Neural cell (in vitro differentiated cells): Measurements from ENCODE around the gene MRPL36. TPM values are rescaled to one million over a fixed set of nuclear protein-coding genes. Genes with fewer than 3 reads are reported as not detected.
"Not testable (repeated sequence)": the region's sequence is repeated elsewhere in the genome, so short reads cannot be mapped to it uniquely, and the experiment has no call there.

Experiments used
- H2AFZ ChIP-seq: fragments of 200-600, 300-800 bp; sonication (generic), shearing (Covaris generic); 2 replicates; pipeline ENCODE4 v1.6.0; 2014; ENCODE audit warnings: low read depth, mild to moderate bottlenecking, antibody characterized with exemption, low read length, moderate library complexity
- H3F3A ChIP-seq: fragments of 200-600 bp; shearing (Covaris generic); 2 replicates; pipeline ENCODE4 v1.6.1; 2016; ENCODE audit warnings: mild to moderate bottlenecking, moderate library complexity, mixed read lengths, antibody characterized with exemption, low read length; ENCODE audit not compliant: insufficient read depth, poor library complexity, severe bottlenecking
- H3K27ac ChIP-seq: fragments of 200-600, 300-800 bp; sonication (generic), shearing (Covaris generic); 2 replicates; pipeline ENCODE4 v1.5.1; 2014; ENCODE audit warnings: mild to moderate bottlenecking, low read length, moderate library complexity
- H3K27me3 ChIP-seq: fragments of 300-800, 200-600 bp; sonication (generic), shearing (Covaris generic); 2 replicates; pipeline ENCODE4 v1.6.0; 2014; ENCODE audit warnings: mild to moderate bottlenecking, low read depth, low read length, moderate library complexity; ENCODE audit not compliant: insufficient read depth
- H3K36me3 ChIP-seq: fragments of 300-800, 200-600 bp; sonication (generic), shearing (Covaris generic); 2 replicates; pipeline ENCODE4 v1.5.1; 2014; ENCODE audit warnings: mild to moderate bottlenecking, antibody characterized with exemption, low read length, moderate library complexity; ENCODE audit not compliant: insufficient read depth
- H3K4me2 ChIP-seq: fragments of 300-800, 200-600 bp; sonication (generic), shearing (Covaris generic); 2 replicates; pipeline ENCODE4 v1.6.0; 2014; ENCODE audit warnings: mild to moderate bottlenecking, low read length
- H3K4me3 ChIP-seq: fragments of 300-800, 200-600 bp; sonication (generic), shearing (Covaris generic); 2 replicates; pipeline ENCODE4 v1.5.1; 2014; ENCODE audit warnings: mild to moderate bottlenecking, low read length, moderate library complexity
- H3K79me2 ChIP-seq: fragments of 200-600 bp; shearing (Covaris generic); replicated peaks from 2 replicates; pipeline ENCODE4 v1.6.0; 2014; ENCODE audit warnings: mild to moderate bottlenecking, low read length, moderate library complexity; ENCODE audit not compliant: insufficient read depth
- H3K9ac ChIP-seq: fragments of 300-800, 200-600 bp; sonication (generic), shearing (Covaris generic); 2 replicates; pipeline ENCODE4 v1.6.1; 2016; ENCODE audit warnings: mild to moderate bottlenecking, low read length, mixed read lengths
- H3K9me2 ChIP-seq: fragments of 200-600 bp; shearing (Covaris generic); 2 replicates; pipeline ENCODE4 v1.6.1; 2016; ENCODE audit warnings: mild to moderate bottlenecking, low read length, mixed read lengths; ENCODE audit not compliant: insufficient read depth
- H3K9me3 ChIP-seq: fragments of 200-600, 300-800 bp; sonication (generic), shearing (Covaris generic); 2 replicates; pipeline ENCODE4 v1.6.1; 2016; ENCODE audit warnings: mild to moderate bottlenecking, mixed run types, low read length, moderate library complexity, mixed read lengths
- H4K20me1 ChIP-seq: fragments of 200-600 bp; shearing (Covaris generic); 2 replicates; pipeline ENCODE4 v1.6.1; 2016; ENCODE audit warnings: mild to moderate bottlenecking, mixed run types; ENCODE audit not compliant: insufficient read depth
- CTCF ChIP-seq: fragments of 450-650 bp; IDR thresholded peaks from 2 replicates; pipeline ENCODE4 v1.5.1; 2014; ENCODE audit warnings: antibody characterized with exemption, mild to moderate bottlenecking, moderate library complexity; ENCODE audit not compliant: poor library complexity, severe bottlenecking
- EP300 ChIP-seq: fragments of 450-650 bp; conservative IDR thresholded peaks from 2 replicates; pipeline ENCODE4 v1.6.1; 2014; ENCODE audit warnings: antibody characterized with exemption, mild to moderate bottlenecking, moderate library complexity; ENCODE audit not compliant: poor library complexity, severe bottlenecking
- EZH2 ChIP-seq: fragments of 200-600, 300-800 bp; shearing (Covaris generic), sonication (generic); IDR thresholded peaks from 2 replicates; pipeline ENCODE4 v1.6.1; 2014; ENCODE audit warnings: antibody characterized with exemption, low read length, borderline replicate concordance, mild to moderate bottlenecking; ENCODE audit not compliant: insufficient read depth, poor library complexity, severe bottlenecking
- MXI1 ChIP-seq: fragments of 450-650 bp; conservative IDR thresholded peaks from 2 replicates; pipeline ENCODE4 v1.6.1; 2014; ENCODE audit warnings: antibody characterized with exemption, mild to moderate bottlenecking; ENCODE audit not compliant: poor library complexity, severe bottlenecking
- POLR2AphosphoS5 ChIP-seq: IDR thresholded peaks from 2 replicates; pipeline ENCODE4 v1.6.1; 2012
- RAD21 ChIP-seq: fragments of 450-650 bp; conservative IDR thresholded peaks from 2 replicates; pipeline ENCODE4 v1.6.1; 2014; ENCODE audit warnings: antibody characterized with exemption, mild to moderate bottlenecking, moderate library complexity
- REST ChIP-seq: IDR thresholded peaks from 2 replicates; pipeline ENCODE4 v1.6.1; 2012; ENCODE audit warnings: borderline replicate concordance
- SMC3 ChIP-seq: fragments of 450-650 bp; conservative IDR thresholded peaks from 2 replicates; pipeline ENCODE4 v1.6.1; 2014; ENCODE audit warnings: antibody characterized with exemption, mild to moderate bottlenecking, moderate library complexity; ENCODE audit not compliant: poor library complexity
- TAF1 ChIP-seq: IDR thresholded peaks from 2 replicates; pipeline ENCODE4 v1.6.1; 2012; ENCODE audit warnings: low read depth
- polyA plus RNA-seq: library from polyadenylated mRNA; depleted of rRNA; stranded (reverse); fragments of >200 nt; gene quantifications from 2 replicates; pipeline ENCODE4 v1.2.3, GENCODE V29; 2014

MRPL36 gene
- polyA plus RNA-seq, 1 donor from 2014 or later: 51.9 TPM

- Histone ChIP-seq H2AFZ (no peak overlapping the region), H3K27me3 (no peaks in the 10 kb centered on the region), H3K4me3 (no peak overlapping the region), H3K4me2 (no peak overlapping the region), H3F3A (no peaks in the 10 kb centered on the region), H3K9ac (no peak overlapping the region), H3K36me3 (peaks cover 11% of the 10 kb centered on the region), H3K9me2 (no peaks in the 10 kb centered on the region), H3K9me3 (no peaks in the 10 kb centered on the region), H3K79me2 (no peaks in the 10 kb centered on the region), H4K20me1 (no peaks in the 10 kb centered on the region), H3K27ac (no peak overlapping the region)
- TF ChIP-seq REST (no peak), SMC3 (no peak), POLR2AphosphoS5 (no peak), TAF1 (no peak), EZH2 (no peak), CTCF (no peak), MXI1 (no peak), EP300 (no peak), RAD21 (no peak)
These were observed 19.1 kb upstream of the MRPL36 start for GRCh38 chr5:1818784-1819183.

- H3K79me2 ChIP-seq: no peaks in the 10 kb centered on the region
- H3K4me3 ChIP-seq: no peak overlapping the region
- H4K20me1 ChIP-seq: no peaks in the 10 kb centered on the region
- no peak overlapping the region for H3K27ac ChIP-seq
- no peaks in the 10 kb centered on the region for H3K27me3 ChIP-seq
- H3K9me2 ChIP-seq: no peaks in the 10 kb centered on the region
- no peak overlapping the region for H2AFZ ChIP-seq
- peaks cover 11% of the 10 kb centered on the region for H3K36me3 ChIP-seq
- H3K9me3 ChIP-seq: no peaks in the 10 kb centered on the region
- H3F3A ChIP-seq: no peaks in the 10 kb centered on the region
- H3K9ac ChIP-seq: no peak overlapping the region
- H3K4me2 ChIP-seq: no peak overlapping the region
- TF ChIP-seq SMC3 (no peak), TAF1 (no peak), EP300 (no peak), REST (no peak), MXI1 (no peak), POLR2AphosphoS5 (no peak), CTCF (no peak), RAD21 (no peak), EZH2 (no peak)
These were observed 17.8 kb upstream of the MRPL36 start for GRCh38 chr5:1817261-1818043.

- not testable (repeated sequence) for H3K4me3 ChIP-seq, H3K27ac ChIP-seq, H3F3A ChIP-seq, H3K27me3 ChIP-seq, H3K9me3 ChIP-seq, H2AFZ ChIP-seq, H3K9me2 ChIP-seq, H3K4me2 ChIP-seq, H3K79me2 ChIP-seq, H4K20me1 ChIP-seq, H3K9ac ChIP-seq
- H3K36me3 ChIP-seq: peaks cover 11% of the 10 kb centered on the region
These were observed 17.0 kb upstream of the MRPL36 start for GRCh38 chr5:1816495-1817089.
